BLaER1 treated with 17β-estradiol and CSF1 and Interleukin-3, amounts not matched to agents 10 nM and 100 nM (cell line): ENCODE data around the gene CCT6B.

Experiments
- H3K27ac ChIP-seq, 11 experiments: shearing (Covaris generic); formaldehyde crosslinking; 2 replicates each; pipeline ENCODE4 v1.8.1; 2022
- H3K27me3 ChIP-seq, 11 experiments: shearing (Covaris generic); formaldehyde crosslinking; 2 replicates each; pipeline ENCODE4 v1.8.1; 2022
- H3K36me3 ChIP-seq, 11 experiments: shearing (Covaris generic); formaldehyde crosslinking; 2 replicates each; pipeline ENCODE4 v1.8.1; 2022
- H3K4me1 ChIP-seq, 10 experiments: shearing (Covaris generic); formaldehyde crosslinking; 2 replicates each; pipeline ENCODE4 v1.8.1; 2022
- H3K4me2 ChIP-seq, 11 experiments: shearing (Covaris generic); formaldehyde crosslinking; 2 replicates each; pipeline ENCODE4 v1.8.1; 2022
- H3K4me3 ChIP-seq, 10 experiments: shearing (Covaris generic); formaldehyde crosslinking; 2 replicates each; pipeline ENCODE4 v1.8.1; 2022
- H3K9ac ChIP-seq, 11 experiments: shearing (Covaris generic); formaldehyde crosslinking; 2 replicates each; pipeline ENCODE4 v1.8.1; 2022
- H3K9me3 ChIP-seq, 11 experiments: shearing (Covaris generic); formaldehyde crosslinking; replicated peaks in 1 of 11; 2 replicates each; pipeline ENCODE4 v1.8.1; 2022
- H4K20me1 ChIP-seq, 11 experiments: shearing (Covaris generic); formaldehyde crosslinking; 2 replicates each; pipeline ENCODE4 v1.8.1; 2022
- Cebpa-rat ChIP-seq, 11 experiments: shearing (Covaris generic); IDR thresholded peaks; 2 replicates each; pipeline ENCODE4 v1.8.1; 2022

CCT6B gene

GRCh38 chr17:34988644-34989043 is 27.4 kb upstream of the CCT6B start:
- peaks cover 0 to 3% (median 0%) of the 10 kb centered on the region in 11 experiments; a peak in 2 of 22 replicates for H4K20me1 ChIP-seq
- no peak overlapping the region for H3K4me3 ChIP-seq
- H3K4me1 ChIP-seq: peaks cover 11 to 60% (median 37%) of the 10 kb centered on the region in 10 experiments; a peak in 16 of 20 replicates
- 0 out of 22 replicates have a peak overlapping the region, but pooled peaks of 1 of the 11 experiments have one; percentile 1 for H3K9ac ChIP-seq
- TF ChIP-seq Cebpa-rat (IDR thresholded peaks at IDR 0.05): no peak
- peak overlapping the region in 4 of 11 experiments; percentile 4 to 35 (median 9); a peak in 7 of 22 replicates for H3K4me2 ChIP-seq
- no peaks in the 10 kb centered on the region for H3K27me3 ChIP-seq
- H3K27ac ChIP-seq: peak overlapping the region in 8 of 11 experiments; percentile 0 to 71 (median 35); a peak in 11 of 22 replicates
- peaks cover 47 to 100% (median 96%) of the 10 kb centered on the region in 11 experiments for H3K36me3 ChIP-seq
- H3K9me3 ChIP-seq: no peaks in the 10 kb centered on the region

- Histone ChIP-seq H3K27ac (no peak overlapping the region), H3K4me3 (no peak overlapping the region), H4K20me1 (peaks cover 0 to 3% (median 0%) of the 10 kb centered on the region in 11 experiments; a peak in 2 of 22 replicates), H3K9me3 (no peaks in the 10 kb centered on the region), H3K4me1 (peaks cover 24 to 60% (median 36%) of the 10 kb centered on the region in 10 experiments), H3K4me2 (no peak overlapping the region), H3K36me3 (peaks cover 40 to 98% (median 92%) of the 10 kb centered on the region in 11 experiments), H3K27me3 (no peaks in the 10 kb centered on the region), H3K9ac (no peak overlapping the region)
- TF ChIP-seq Cebpa-rat (IDR thresholded peaks at IDR 0.05): no peak
Observed at GRCh38 chr17:34987232-34987631, 26.0 kb upstream of the CCT6B start.

GRCh38 chr17:34981538-34982241 is 20.4 kb upstream of the CCT6B start:
- Histone ChIP-seq H3K9ac (peak overlapping the region; percentile 95 to 100 (median 98)), H3K4me3 (peak overlapping the region; percentile 71 to 90 (median 82)), H3K4me2 (peak overlapping the region; percentile 78 to 95 (median 86)), H3K4me1 (peaks cover 22 to 44% (median 36%) of the 10 kb centered on the region in 10 experiments), H3K27me3 (no peaks in the 10 kb centered on the region), H4K20me1 (peaks cover 0 to 3% (median 0%) of the 10 kb centered on the region in 11 experiments; a peak in 1 of 22 replicates), H3K27ac (peak overlapping the region; percentile 92 to 100 (median 99); a peak in 21 of 22 replicates), H3K36me3 (peaks cover 13 to 44% (median 38%) of the 10 kb centered on the region in 11 experiments; a peak in 20 of 22 replicates), H3K9me3 (no peaks in the 10 kb centered on the region)
- TF ChIP-seq Cebpa-rat (IDR thresholded peaks at IDR 0.05): no peak

- Histone ChIP-seq H3K4me3 (peak overlapping the region; percentile 71 to 90 (median 82)), H3K27me3 (no peaks in the 10 kb centered on the region), H3K9ac (peak overlapping the region; percentile 95 to 100 (median 98)), H4K20me1 (peaks cover 0 to 3% (median 0%) of the 10 kb centered on the region in 11 experiments; a peak in 1 of 22 replicates), H3K4me2 (peak overlapping the region; percentile 78 to 95 (median 86)), H3K4me1 (peaks cover 22 to 44% (median 36%) of the 10 kb centered on the region in 10 experiments), H3K36me3 (peaks cover 10 to 36% (median 30%) of the 10 kb centered on the region in 11 experiments; a peak in 17 of 22 replicates), H3K9me3 (no peaks in the 10 kb centered on the region), H3K27ac (peak overlapping the region; percentile 92 to 100 (median 99))
- 0 out of 22 replicates have a peak, but pooled peaks of 1 of the 11 experiments have one; percentile 9 for TF ChIP-seq Cebpa-rat (IDR thresholded peaks at IDR 0.05)
Observed at GRCh38 chr17:34980681-34981537, 19.6 kb upstream of the CCT6B start.

GRCh38 chr17:34980353-34980680 is 19.1 kb upstream of the CCT6B start, which contains the start of gene LIG3:
Gene LIG3, plus strand, starts transcription at chr17:34980512. Its CDS starts 2,494 bp downstream, at chr17:34983006.
- TF ChIP-seq Cebpa-rat (IDR thresholded peaks at IDR 0.05): no peak
- Histone ChIP-seq H3K9me3 (no peaks in the 10 kb centered on the region), H3K4me1 (peaks cover 22 to 44% (median 36%) of the 10 kb centered on the region in 10 experiments), H3K4me3 (peak within 1 kb of the TSS; percentile 71 to 90 (median 82)), H3K27me3 (no peaks in the 10 kb centered on the region), H4K20me1 (no peaks in the 10 kb centered on the region; a peak in 1 of 22 replicates), H3K36me3 (peaks cover 7 to 30% (median 24%) of the 10 kb centered on the region in 11 experiments; a peak in 17 of 22 replicates), H3K4me2 (peak within 1 kb of the TSS; percentile 78 to 95 (median 86)), H3K9ac (peak within 1 kb of the TSS; percentile 95 to 100 (median 98)), H3K27ac (peak within 1 kb of the TSS; percentile 92 to 100 (median 99))

- Histone ChIP-seq H3K4me1 (peaks cover 22 to 43% (median 36%) of the 10 kb centered on the region in 10 experiments), H3K36me3 (peaks cover 7 to 25% (median 19%) of the 10 kb centered on the region in 11 experiments; a peak in 16 of 22 replicates), H3K27ac (peak overlapping the region; percentile 92 to 100 (median 99); a peak in 21 of 22 replicates), H4K20me1 (no peaks in the 10 kb centered on the region), H3K4me3 (peak overlapping the region; percentile 71 to 90 (median 82)), H3K4me2 (peak overlapping the region; percentile 78 to 95 (median 86)), H3K9me3 (no peaks in the 10 kb centered on the region), H3K9ac (peak overlapping the region; percentile 95 to 100 (median 98)), H3K27me3 (no peaks in the 10 kb centered on the region)
- TF ChIP-seq Cebpa-rat (IDR thresholded peaks at IDR 0.05): no peak
Observed at GRCh38 chr17:34979650-34980352, 18.5 kb upstream of the CCT6B start.

- peak overlapping the region in 3 of 10 experiments; percentile 82 to 85 (median 82); a peak in 4 of 20 replicates for H3K4me3 ChIP-seq
- peak overlapping the region; percentile 78 to 95 (median 86); a peak in 21 of 22 replicates for H3K4me2 ChIP-seq
- H3K36me3 ChIP-seq: peaks cover 7 to 20% (median 14%) of the 10 kb centered on the region in 11 experiments; a peak in 16 of 22 replicates
- peak overlapping the region in 1 of 11 experiments; percentile 97; a peak in 1 of 22 replicates for H3K9ac ChIP-seq
- TF ChIP-seq Cebpa-rat (IDR thresholded peaks at IDR 0.05): no peak
- peaks cover 22 to 42% (median 35%) of the 10 kb centered on the region in 10 experiments for H3K4me1 ChIP-seq
- no peak overlapping the region for H3K27ac ChIP-seq
- H3K9me3 ChIP-seq: no peaks in the 10 kb centered on the region
- no peaks in the 10 kb centered on the region for H4K20me1 ChIP-seq
- H3K27me3 ChIP-seq: no peaks in the 10 kb centered on the region
Observed at GRCh38 chr17:34979153-34979552, 17.9 kb upstream of the CCT6B start.
